GM21786 (cell line): Measurements from ENCODE around the gene FNDC1.
"Not testable (repeated sequence)": the region's sequence is repeated elsewhere in the genome, so short reads cannot be mapped to it uniquely, and the experiment has no call there.

ENCODE experiments used
- ATAC-seq: cut with Tn5 transposase; IDR thresholded peaks from one replicate; pipeline ENCODE4 v1.9.1; 2021; ENCODE audit not compliant: unreplicated experiment

FNDC1 gene

GRCh38 chr6:159252955-159253508 is 83.8 kb downstream of the FNDC1 start:
- ATAC-seq = no peak

- no peak for ATAC-seq
Observed at GRCh38 chr6:159254186-159254585, 85.0 kb downstream of the FNDC1 start.

- ATAC-seq = no peak
Observed at GRCh38 chr6:159255434-159255951, 86.3 kb downstream of the FNDC1 start.

- ATAC-seq = no peak
Observed at GRCh38 chr6:159256128-159256527, 86.9 kb downstream of the FNDC1 start.

- no peak for ATAC-seq
Observed at GRCh38 chr6:159257846-159258245, 88.6 kb downstream of the FNDC1 start.

GRCh38 chr6:159259441-159260125 is 90.4 kb downstream of the FNDC1 start:
- ATAC-seq = no peak

GRCh38 chr6:159260208-159260607 is 91.0 kb downstream of the FNDC1 start:
- no peak for ATAC-seq

GRCh38 chr6:159261995-159262394 is 92.8 kb downstream of the FNDC1 start:
- no peak for ATAC-seq

- no peak for ATAC-seq
Observed at GRCh38 chr6:159262586-159262985, 93.4 kb downstream of the FNDC1 start.

GRCh38 chr6:159267165-159267564 is 98.0 kb downstream of the FNDC1 start:
- no peak for ATAC-seq

- no peak for ATAC-seq
Observed at GRCh38 chr6:159268511-159268910, 99.3 kb downstream of the FNDC1 start.

GRCh38 chr6:159271257-159271656 is 102.1 kb downstream of the FNDC1 start:
- no peak for ATAC-seq

GRCh38 chr6:159278626-159279025 is 109.4 kb downstream of the FNDC1 start:
- no peak for ATAC-seq

GRCh38 chr6:159279790-159280277 is 110.6 kb downstream of the FNDC1 start:
- ATAC-seq = no peak

GRCh38 chr6:159282421-159282820 is 113.2 kb downstream of the FNDC1 start:
- no peak for ATAC-seq

- not testable (repeated sequence) for ATAC-seq
Observed at GRCh38 chr6:159284661-159285060, 115.5 kb downstream of the FNDC1 start.

- no peak for ATAC-seq
Observed at GRCh38 chr6:159298840-159299239, 129.6 kb downstream of the FNDC1 start.

- ATAC-seq = no peak
Observed at GRCh38 chr6:159299566-159299965, 130.4 kb downstream of the FNDC1 start.

GRCh38 chr6:159301277-159301676 is 132.1 kb downstream of the FNDC1 start:
- no peak for ATAC-seq

- ATAC-seq = no peak
Observed at GRCh38 chr6:159301810-159302593, 132.8 kb downstream of the FNDC1 start.

GRCh38 chr6:159302594-159302992 is 133.4 kb downstream of the FNDC1 start:
- no peak for ATAC-seq

- no peak for ATAC-seq
Observed at GRCh38 chr6:159303159-159303558, 134.0 kb downstream of the FNDC1 start.
